Keratinocyte (primary cell): ENCODE measurements around the gene RBM46. TPM values are rescaled to one million over a fixed set of nuclear protein-coding genes. Genes with fewer than 3 reads are reported as not detected.
A peak's percentile ranks its signal among the peaks of the same experiment; 100 is the strongest.

Source experiments
- DNase-seq: peaks from one replicate; pipeline ENCODE4 v3.0.0-alpha.2; 2011; ENCODE audit warnings: low read depth, missing footprints, low spot score
- FAIRE-seq: peaks from 2 replicates; lab custom pipeline; 2011; peaks lifted over from hg19 to GRCh38; lab: Jason Lieb, UNC
- H2AFZ ChIP-seq: 2 replicates; pipeline ENCODE4 v1.6.0; 2012; ENCODE audit warnings: low read length, control low read depth, inconsistent platforms; ENCODE audit not compliant: control insufficient read depth
- H3K27ac ChIP-seq: 2 replicates; pipeline ENCODE4 v1.5.1; 2011; ENCODE audit warnings: low read length; ENCODE audit not compliant: control insufficient read depth, insufficient read depth
- H3K27me3 ChIP-seq: 3 replicates; pipeline ENCODE4 v1.6.0; 2011; ENCODE audit warnings: low read length; ENCODE audit not compliant: control insufficient read depth, insufficient read depth; ENCODE audit errors: extremely low read depth
- H3K36me3 ChIP-seq, 2 experiments: 2 replicates in 1 of 2; 3 replicates in 1 of 2; pipeline ENCODE4 v1.5.1; 2011; ENCODE audit warnings: low read length in 2 of 2, mild to moderate bottlenecking in 1 of 2; ENCODE audit not compliant: control insufficient read depth in 2 of 2, insufficient read depth in 2 of 2; ENCODE audit errors: extremely low read depth in 1 of 2
- H3K4me1 ChIP-seq: 3 replicates; pipeline ENCODE4 v1.5.1; 2011; ENCODE audit warnings: low read length; ENCODE audit not compliant: control insufficient read depth, insufficient read depth; ENCODE audit errors: extremely low read depth
- H3K4me2 ChIP-seq: 3 replicates; pipeline ENCODE4 v1.6.0; 2011; ENCODE audit warnings: low read depth, low read length; ENCODE audit not compliant: control insufficient read depth, insufficient read depth; ENCODE audit errors: extremely low read depth
- H3K4me3 ChIP-seq, 3 experiments: fragments of 200-600 bp in 1 of 3; sonication (generic) in 1 of 3; 2 replicates in 2 of 3; 3 replicates in 1 of 3; pipeline ENCODE4 v1.5.1; 2011 to 2016; ENCODE audit warnings: low read length in 3 of 3, mild to moderate bottlenecking in 3 of 3, control low read depth in 2 of 3, inconsistent platforms in 1 of 3, low read depth in 1 of 3, mixed read lengths in 1 of 3, mixed run types in 1 of 3, moderate library complexity in 1 of 3; ENCODE audit not compliant: control insufficient read depth in 2 of 3, insufficient read depth in 2 of 3; ENCODE audit errors: extremely low read depth in 1 of 3
- H3K79me2 ChIP-seq: 2 replicates; pipeline ENCODE4 v1.6.0; 2012; ENCODE audit warnings: low read length; ENCODE audit not compliant: control insufficient read depth, insufficient read depth
- H3K9ac ChIP-seq: 3 replicates; pipeline ENCODE4 v1.6.0; 2011; ENCODE audit warnings: low read length; ENCODE audit not compliant: control insufficient read depth, insufficient read depth; ENCODE audit errors: extremely low read depth
- H3K9me1 ChIP-seq: 3 replicates; pipeline ENCODE4 v1.6.0; 2011; ENCODE audit warnings: low read length; ENCODE audit not compliant: control insufficient read depth, insufficient read depth; ENCODE audit errors: extremely low read depth
- H3K9me3 ChIP-seq: 2 replicates; pipeline ENCODE4 v1.5.1; 2012; ENCODE audit warnings: low read depth, low read length; ENCODE audit not compliant: control insufficient read depth
- H4K20me1 ChIP-seq: 3 replicates; pipeline ENCODE4 v1.6.0; 2011; ENCODE audit warnings: low read length; ENCODE audit not compliant: control insufficient read depth, insufficient read depth; ENCODE audit errors: extremely low read depth
- EZH2 ChIP-seq: IDR thresholded peaks from one replicate; pipeline ENCODE4 v1.6.1; 2012; ENCODE audit warnings: inconsistent platforms, mild to moderate bottlenecking, low read length, moderate library complexity
- dilution Hi-C: fragments of 300-500 bp; cut with MboI; formaldehyde crosslinking; loops from one replicate; pipeline ENCODE4 v1.7.0; 2020; ENCODE audit warnings: low sequenced_read_pairs; ENCODE audit not compliant: extremely low pct_ligation_motif_present
- polyA plus RNA-seq, 5 experiments: library from polyadenylated mRNA; depleted of rRNA in 3 of 5; stranded (reverse) in 3 of 5; stranded (forward) in 1 of 5; unstranded in 1 of 5; fragments of >200 nt; gene quantifications; 1 replicate in 1 of 5; 2 replicates in 3 of 5; 3 replicates in 1 of 5; pipeline versions ENCODE4 v1.2.1 to v1.2.3, GENCODE V29; 2011 to 2012; ENCODE audit warnings: missing spikeins in 2 of 5, low read depth in 1 of 5, low replicate concordance in 1 of 5
- TF ChIP-seq, protein P1 (sequence below), 3 experiments: IDR thresholded peaks in 1 of 3; conservative IDR thresholded peaks in 1 of 3; optimal IDR thresholded peaks in 1 of 3; 2 replicates in 2 of 3; 3 replicates in 1 of 3; pipeline versions ENCODE3 to v1.5.1; 2011; ENCODE audit warnings: low read length in 3 of 3, mild to moderate bottlenecking in 3 of 3, moderate library complexity in 2 of 3, control low read depth in 1 of 3, inconsistent platforms in 1 of 3; ENCODE audit not compliant: insufficient read depth in 2 of 3; ENCODE audit errors: extremely low read depth in 1 of 3

The RBM46 gene
- polyA plus RNA-seq, 1 donor (not counting 4 experiments of a cell fraction or from before 2014, with no cell fraction given): 0.04 TPM

GRCh38 chr4:154732669-154733068 is 48.4 kb upstream of the RBM46 start:
- Histone ChIP-seq H2AFZ (peak overlapping the region; percentile 73), H4K20me1 (no peaks in the 10 kb centered on the region), H3K9me1 (no peaks in the 10 kb centered on the region), H3K4me1 (peaks cover 17% of the 10 kb centered on the region), H3K27ac (no peak overlapping the region), H3K79me2 (no peaks in the 10 kb centered on the region), H3K9ac (no peak overlapping the region), H3K4me2 (no peak overlapping the region), H3K9me3 (no peaks in the 10 kb centered on the region), H3K36me3 (no peaks in the 10 kb centered on the region), H3K27me3 (no peaks in the 10 kb centered on the region), H3K4me3 (no peak overlapping the region)
- TF ChIP-seq, protein P1, sequence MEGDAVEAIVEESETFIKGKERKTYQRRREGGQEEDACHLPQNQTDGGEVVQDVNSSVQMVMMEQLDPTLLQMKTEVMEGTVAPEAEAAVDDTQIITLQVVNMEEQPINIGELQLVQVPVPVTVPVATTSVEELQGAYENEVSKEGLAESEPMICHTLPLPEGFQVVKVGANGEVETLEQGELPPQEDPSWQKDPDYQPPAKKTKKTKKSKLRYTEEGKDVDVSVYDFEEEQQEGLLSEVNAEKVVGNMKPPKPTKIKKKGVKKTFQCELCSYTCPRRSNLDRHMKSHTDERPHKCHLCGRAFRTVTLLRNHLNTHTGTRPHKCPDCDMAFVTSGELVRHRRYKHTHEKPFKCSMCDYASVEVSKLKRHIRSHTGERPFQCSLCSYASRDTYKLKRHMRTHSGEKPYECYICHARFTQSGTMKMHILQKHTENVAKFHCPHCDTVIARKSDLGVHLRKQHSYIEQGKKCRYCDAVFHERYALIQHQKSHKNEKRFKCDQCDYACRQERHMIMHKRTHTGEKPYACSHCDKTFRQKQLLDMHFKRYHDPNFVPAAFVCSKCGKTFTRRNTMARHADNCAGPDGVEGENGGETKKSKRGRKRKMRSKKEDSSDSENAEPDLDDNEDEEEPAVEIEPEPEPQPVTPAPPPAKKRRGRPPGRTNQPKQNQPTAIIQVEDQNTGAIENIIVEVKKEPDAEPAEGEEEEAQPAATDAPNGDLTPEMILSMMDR (optimal IDR thresholded peaks at IDR 0.05 in 1 of 3, IDR thresholded peaks at IDR 0.05 in 1 of 3, conservative IDR thresholded peaks at IDR 0.05 in 1 of 3; ENCODE audit: extremely low read depth in 1 of 3, insufficient read depth in 2 of 3, low read length in 3 of 3): no peak
- TF ChIP-seq EZH2: no peak
- DNase-seq (no peak), FAIRE-seq (peak; percentile 77)
- dilution Hi-C loops: no loop called here

GRCh38 chr4:154736770-154737169 is 44.3 kb upstream of the RBM46 start:
- FAIRE-seq (no peak), DNase-seq (no peak)
- no peak overlapping the region for H3K4me2 ChIP-seq
- no peak overlapping the region for H2AFZ ChIP-seq
- H3K9me3 ChIP-seq: no peaks in the 10 kb centered on the region
- no peak overlapping the region for H3K27ac ChIP-seq
- H4K20me1 ChIP-seq: no peaks in the 10 kb centered on the region
- H3K79me2 ChIP-seq: no peaks in the 10 kb centered on the region
- dilution Hi-C loops: no loop called here
- H3K4me1 ChIP-seq: peaks cover 33% of the 10 kb centered on the region
- no peaks in the 10 kb centered on the region for H3K9me1 ChIP-seq
- H3K27me3 ChIP-seq: peaks cover 2% of the 10 kb centered on the region
- no peak for TF ChIP-seq EZH2
- TF ChIP-seq, protein P1 (optimal IDR thresholded peaks at IDR 0.05 in 1 of 3, IDR thresholded peaks at IDR 0.05 in 1 of 3, conservative IDR thresholded peaks at IDR 0.05 in 1 of 3; ENCODE audit: extremely low read depth in 1 of 3, insufficient read depth in 2 of 3, low read length in 3 of 3): no peak
- H3K36me3 ChIP-seq: no peaks in the 10 kb centered on the region
- no peak overlapping the region for H3K4me3 ChIP-seq
- H3K9ac ChIP-seq: no peak overlapping the region
